Esophagus squamous epithelium (tissue), 5 donors: Measurements from ENCODE around the gene PARD3B. TPM values are rescaled to one million over a fixed set of nuclear protein-coding genes. Genes with fewer than 3 reads are reported as not detected.

Experiments
- DNase-seq: peaks from one replicate; lab custom pipeline; 2025; lab: John Stamatoyannopoulos, UW
- H3K27ac ChIP-seq, 4 donors: fragments of 200-600 bp; sonication (generic); one replicate each; pipeline ENCODE4 v1.5.1; 2016 to 2019; ENCODE audit warnings: mild to moderate bottlenecking in 1 of 4
- H3K27me3 ChIP-seq, 4 donors: fragments of 200-600 bp; sonication (generic); 1 replicate in 3 of 4; 2 replicates in 1 of 4; pipeline versions ENCODE4 v1.5.1 to v1.6.0; 2017 to 2021; ENCODE audit warnings: antibody characterized with exemption in 1 of 4
- H3K36me3 ChIP-seq, 3 donors: fragments of 200-600 bp; sonication (generic); one replicate each; pipeline ENCODE4 v1.5.1; 2016 to 2019
- H3K4me1 ChIP-seq, 3 donors: fragments of 200-600 bp; sonication (generic); one replicate each; pipeline ENCODE4 v1.5.1; 2017 to 2019
- H3K4me3 ChIP-seq, 4 donors: fragments of 200-600 bp; sonication (generic); 1 replicate in 3 of 4; 2 replicates in 1 of 4; pipeline ENCODE4 v1.5.1; 2016 to 2019; ENCODE audit warnings: mild to moderate bottlenecking in 2 of 4, moderate library complexity in 1 of 4
- H3K9me3 ChIP-seq, 3 donors: fragments of 200-600 bp; sonication (generic); one replicate each; pipeline ENCODE4 v1.5.1; 2016 to 2019
- CTCF ChIP-seq, 6 experiments: fragments of 450-650 bp in 4 of 6; fragments of 200-600 bp in 2 of 6; sonication (generic) in 2 of 6; IDR thresholded peaks; one replicate each; pipeline ENCODE4 v1.5.1; 2016 to 2019; ENCODE audit warnings: antibody characterized with exemption in 6 of 6, mild to moderate bottlenecking in 4 of 6, moderate library complexity in 4 of 6
- POLR2A ChIP-seq, 4 donors: fragments of 450-650 bp; IDR thresholded peaks; one replicate each; pipeline ENCODE4 v1.6.1; 2017; ENCODE audit warnings: antibody characterized with exemption in 4 of 4, mild to moderate bottlenecking in 4 of 4, moderate library complexity in 3 of 4
- WGBS, 2 donors: methylation state at CpG; one replicate each; pipeline ENCODE4 v1.1.5; 2018; 5-methylcytosine and 5-hydroxymethylcytosine counted together
- intact Hi-C: fragments of 100-400 bp; cut with DNase I; formaldehyde crosslinking; loops from one replicate; pipeline ENCODE4 v1.15.0; 2022
- total RNA-seq, 4 donors: library from RNA; depleted of rRNA; stranded (reverse); fragments of >200 nt; gene quantifications; one replicate each; pipeline ENCODE4 v1.1.0, GENCODE V29; 2016
- donor health status: DM: yes; HTN: yes; CAD: no.

PARD3B gene
- total RNA-seq, 4 donors from 2014 or later = 2.4 to 15.8 (median 4.3) TPM

GRCh38 chr2:205077159-205077558 is 531.9 kb downstream of the PARD3B start:
- intact Hi-C loops = no loop called here
- TF ChIP-seq POLR2A (IDR thresholded peaks at IDR 0.05) (no peak), CTCF (IDR thresholded peaks at IDR 0.05) (no peak)
- no peak overlapping the region for H3K27ac ChIP-seq
- no peaks in the 10 kb centered on the region for H3K36me3 ChIP-seq
- no peaks in the 10 kb centered on the region for H3K9me3 ChIP-seq
- no peaks in the 10 kb centered on the region for H3K4me1 ChIP-seq
- no peak for DNase-seq
- no peak overlapping the region for H3K4me3 ChIP-seq
- H3K27me3 ChIP-seq = no peaks in the 10 kb centered on the region
- WGBS, 2 donors = 69 to 79% methylated on average over 3 of the region's 3 CpGs

GRCh38 chr2:205078762-205079161 is 533.5 kb downstream of the PARD3B start:
- H3K36me3 ChIP-seq = no peaks in the 10 kb centered on the region
- TF ChIP-seq POLR2A (IDR thresholded peaks at IDR 0.05) = no peak
- TF ChIP-seq CTCF (IDR thresholded peaks at IDR 0.05) = no peak
- WGBS, 2 donors = 89 to 100% methylated on average over 1 to 6 of the region's 6 CpGs
- no peak overlapping the region for H3K4me3 ChIP-seq
- no peak for DNase-seq
- H3K27me3 ChIP-seq = no peaks in the 10 kb centered on the region
- no peaks in the 10 kb centered on the region for H3K9me3 ChIP-seq
- no peak overlapping the region for H3K27ac ChIP-seq
- intact Hi-C loops = no loop called here
- H3K4me1 ChIP-seq = no peaks in the 10 kb centered on the region

GRCh38 chr2:205079173-205079572 is 533.9 kb downstream of the PARD3B start:
- WGBS, 2 donors = 75 to 83% methylated on average over 3 of the region's 3 CpGs

GRCh38 chr2:205086662-205087061 is 541.4 kb downstream of the PARD3B start:
- Histone ChIP-seq H3K27ac (no peak overlapping the region), H3K9me3 (no peaks in the 10 kb centered on the region), H3K4me1 (no peaks in the 10 kb centered on the region), H3K36me3 (no peaks in the 10 kb centered on the region), H3K4me3 (no peak overlapping the region), H3K27me3 (no peaks in the 10 kb centered on the region)
- no peak for DNase-seq
- WGBS, 2 donors = 92 to 100% methylated on average over 1 of the region's 1 CpG
- intact Hi-C loops = no loop called here
- no peak for TF ChIP-seq CTCF (IDR thresholded peaks at IDR 0.05)
- no peak for TF ChIP-seq POLR2A (IDR thresholded peaks at IDR 0.05)

More at GRCh38 chr2:205079173-205079572, 533.9 kb downstream of the PARD3B start:
- TF ChIP-seq CTCF (IDR thresholded peaks at IDR 0.05) (no peak), POLR2A (IDR thresholded peaks at IDR 0.05) (no peak)
- H3K36me3 ChIP-seq = no peaks in the 10 kb centered on the region
- no peaks in the 10 kb centered on the region for H3K27me3 ChIP-seq
- intact Hi-C loops = no loop called here
- no peaks in the 10 kb centered on the region for H3K4me1 ChIP-seq
- no peak for DNase-seq
- H3K27ac ChIP-seq = no peak overlapping the region
- H3K9me3 ChIP-seq = no peaks in the 10 kb centered on the region
- H3K4me3 ChIP-seq = no peak overlapping the region

- intact Hi-C loops = no loop called here
- no peaks in the 10 kb centered on the region for H3K27me3 ChIP-seq
- 84 to 87% methylated on average over 4 of the region's 4 CpGs for whole genome bisulfite sequencing, 2 donors
- no peak for TF ChIP-seq POLR2A (IDR thresholded peaks at IDR 0.05)
- TF ChIP-seq CTCF (IDR thresholded peaks at IDR 0.05) = no peak
- no peaks in the 10 kb centered on the region for H3K9me3 ChIP-seq
- no peaks in the 10 kb centered on the region for H3K36me3 ChIP-seq
- H3K4me1 ChIP-seq = no peaks in the 10 kb centered on the region
- DNase-seq = no peak
- no peak overlapping the region for H3K27ac ChIP-seq
- no peak overlapping the region for H3K4me3 ChIP-seq
Observed at GRCh38 chr2:205087862-205088261, 542.6 kb downstream of the PARD3B start.
